ENCODE results near the gene XIRP2. TPM values are rescaled to one million over a fixed set of nuclear protein-coding genes. Genes with fewer than 3 reads are reported as not detected.
"Not testable (repeated sequence)": the region's sequence is repeated elsewhere in the genome, so short reads cannot be mapped to it uniquely, and the experiment has no call there.

The XIRP2 gene
- total and polyA plus RNA-seq, 2 of the 8 experiments (the other 6 are each of a cell fraction or from before 2014, with no cell fraction given), result 0.11 TPM; not detected in 1

- H3K14ac ChIP-seq (ENCODE audit: insufficient read length); H4K20me1 ChIP-seq (replicated peaks in 1 of 2; ENCODE audit: control insufficient read depth in 1 of 2, insufficient read depth in 2 of 2, low read length in 2 of 2); H4K5ac ChIP-seq (ENCODE audit: insufficient read length, low read depth, low read length); CTCF ChIA-PET (ENCODE audit: partially characterized antibody); H3K4me2 ChIP-seq (ENCODE audit: insufficient read depth in 1 of 2, low read depth in 2 of 2, low read length in 2 of 2); H3K4me3 ChIP-seq (ENCODE audit: extremely low read depth in 1 of 4, insufficient read depth in 2 of 4, low read depth in 3 of 4, low read length in 4 of 4); H3K79me2 ChIP-seq (ENCODE audit: control insufficient read depth in 1 of 2, insufficient read depth in 2 of 2, low read length in 2 of 2); H2AK5ac ChIP-seq (ENCODE audit: low read depth, low read length); H4K91ac ChIP-seq (replicated peaks; ENCODE audit: insufficient read length, low read length); DNase-seq (ENCODE audit: low read depth in 1 of 2, low spot score in 2 of 2); POLR2A ChIA-PET (ENCODE audit: partially characterized antibody); H3K18ac ChIP-seq (ENCODE audit: extremely low read depth, low read length); H2BK20ac ChIP-seq (ENCODE audit: low read length); H4K8ac ChIP-seq (ENCODE audit: extremely low read depth, insufficient read depth, low read length); H3K9ac ChIP-seq (replicated peaks in 1 of 4; ENCODE audit: extremely low read depth in 1 of 4, low read depth in 3 of 4, low read length in 3 of 4); H2BK5ac ChIP-seq (ENCODE audit: low read depth, low read length); H3K4ac ChIP-seq (replicated peaks; ENCODE audit: insufficient read length, low read depth, low read length); H2BK12ac ChIP-seq (ENCODE audit: low read depth, low read length); H3K27me3 ChIP-seq (replicated peaks in 1 of 4; ENCODE audit: control insufficient read depth in 3 of 4, extremely low read depth in 1 of 4, insufficient read depth in 3 of 4, low read length in 3 of 4); H3K56ac ChIP-seq (replicated peaks; ENCODE audit: insufficient read length, low read depth, low read length); H3K23me2 ChIP-seq (ENCODE audit: low read depth, low read length); H2BK15ac ChIP-seq (ENCODE audit: low read length); H3K4me1 ChIP-seq (replicated peaks in 1 of 4; ENCODE audit: control insufficient read depth in 3 of 4, insufficient read depth in 4 of 4, low read length in 3 of 4); H2BK120ac ChIP-seq (replicated peaks; ENCODE audit: low read depth, low read length); H3K23ac ChIP-seq (ENCODE audit: insufficient read length); FAIRE-seq; H3K27ac ChIP-seq (ENCODE audit: low read depth, low read length); H3K79me1 ChIP-seq (ENCODE audit: low read depth, low read length); H2AFZ ChIP-seq (ENCODE audit: low read length); H3K36me3 ChIP-seq (ENCODE audit: control insufficient read depth in 2 of 4, insufficient read depth in 4 of 4, low read length in 3 of 4): not testable (repeated sequence)
- 89% methylated on average over 3 of the region's 3 CpGs; no CpG with 5 or more reads in 1 of the 2 experiments for WGBS, 2 experiments (ENCODE audit: extremely low coverage in 1 of 2, insufficient coverage in 1 of 2, insufficient read length in 1 of 2, insufficient replicate concordance in 2 of 2, low coverage in 1 of 2, low lambda C conversion rate in 2 of 2, missing lambda C conversion rate in 1 of 2)
- peaks cover 12 to 14% of the 10 kb centered on the region in 2 experiments for H3K9me3 ChIP-seq (ENCODE audit: insufficient read depth in 2 of 2, low read depth in 1 of 2, low read length in 1 of 2)
Observed at GRCh38 chr2:167034976-167035375, 146.7 kb downstream of the XIRP2 start.

Measured in H1 (cell line).